ENCODE results near the gene ELL3.
A peak's percentile ranks its signal among the peaks of the same experiment; 100 is the strongest.

Gene ELL3

GRCh38 chr15:43795197-43795596, 18.4 kb upstream of the ELL3 start:
- no peak for TF ChIP-seq CTCF (IDR thresholded peaks at IDR 0.05)
- Histone ChIP-seq H3K4me3 (peak overlapping the region; percentile 93), H3K27ac (peak overlapping the region in 1 of 2 donors; percentile 24)
- DNase-seq (ENCODE audit: low spot score): no peak

GRCh38 chr15:43794269-43795037, 17.7 kb upstream of the ELL3 start:
- peak overlapping the region; percentile 93 for H3K4me3 ChIP-seq
- DNase-seq (ENCODE audit: low spot score): no peak
- TF ChIP-seq CTCF (IDR thresholded peaks at IDR 0.05): no peak
- H3K27ac ChIP-seq: peak overlapping the region; percentile 24 to 88

- peak overlapping the region; percentile 88 to 90 for H3K27ac ChIP-seq
- TF ChIP-seq CTCF (IDR thresholded peaks at IDR 0.05): no peak
- no peak for DNase-seq (ENCODE audit: low spot score)
- H3K4me3 ChIP-seq: peak overlapping the region; percentile 93
Measured at GRCh38 chr15:43793647-43794046, 16.9 kb upstream of the ELL3 start.

GRCh38 chr15:43792761-43793476, 16.2 kb upstream of the ELL3 start:
- Histone ChIP-seq H3K27ac (peak overlapping the region; percentile 88 to 90), H3K4me3 (peak overlapping the region; percentile 93)
- TF ChIP-seq CTCF (IDR thresholded peaks at IDR 0.05): no peak
- no peak for DNase-seq (ENCODE audit: low spot score)

GRCh38 chr15:43791993-43792760, 15.4 kb upstream of the ELL3 start, which contains the start of gene SERF2:
Gene SERF2, plus strand, starts transcription at chr15:43792320. Its CDS starts 57 bp downstream, at chr15:43792377.
- Histone ChIP-seq H3K27ac (peak within 1 kb of the TSS; percentile 88 to 90), H3K4me3 (peak within 1 kb of the TSS; percentile 93)
- DNase-seq (ENCODE audit: low spot score): peak; percentile 100
- no peak for TF ChIP-seq CTCF (IDR thresholded peaks at IDR 0.05)

GRCh38 chr15:43789409-43789808, 12.6 kb upstream of the ELL3 start:
- Histone ChIP-seq H3K27ac (no peak overlapping the region), H3K4me3 (no peak overlapping the region)
- DNase-seq (ENCODE audit: low spot score): no peak
- TF ChIP-seq CTCF (IDR thresholded peaks at IDR 0.05): no peak
